GM13977 (cell line): ENCODE measurements around the gene IFI27.

Experiments
- DNase-seq: peaks from one replicate; pipeline ENCODE4 v3.0.0; 2012; ENCODE audit warnings: low spot score
- CTCF ChIP-seq: IDR thresholded peaks from 2 replicates; pipeline ENCODE4 v1.5.1; 2012; ENCODE audit warnings: mild to moderate bottlenecking, control low read depth; ENCODE audit not compliant: insufficient read depth; ENCODE audit errors: extremely low read depth, missing control alignments
- in situ Hi-C: fragments of 300-500 bp; cut with MboI; formaldehyde crosslinking; loops from one replicate; pipeline ENCODE4 v1.12.0; 2022; ENCODE audit warnings: low sequenced_read_pairs, low pct_unique_long_range_greater_than_20kb, mixed read lengths, inconsistent platforms; ENCODE audit not compliant: unreplicated experiment

IFI27 gene

GRCh38 chr14:94138251-94138650 is 27.7 kb downstream of the IFI27 start:
- DNase-seq, result no peak
- in situ Hi-C loops, result loop anchor here (25.0 kb wide), 1 partner anchor 101 kb away; the partner anchor contains the start of gene OTUB2
- no peak for TF ChIP-seq CTCF

- no peak for TF ChIP-seq CTCF
- in situ Hi-C loops, result loop anchor here (25.0 kb wide), 1 partner anchor 102 kb away; the partner anchor contains the start of gene OTUB2
- no peak for DNase-seq
Observed at GRCh38 chr14:94139006-94139405, 28.5 kb downstream of the IFI27 start.

GRCh38 chr14:94139421-94139820 is 28.9 kb downstream of the IFI27 start:
- in situ Hi-C loops, result loop anchor here (25.0 kb wide), 1 partner anchor 102 kb away; the partner anchor contains the start of gene OTUB2
- no peak for DNase-seq
- TF ChIP-seq CTCF, result no peak

- in situ Hi-C loops, result loop anchor here (25.0 kb wide), 1 partner anchor 105 kb away; the partner anchor contains the start of gene OTUB2
- DNase-seq, result no peak
- no peak for TF ChIP-seq CTCF
Observed at GRCh38 chr14:94142247-94142646, 31.7 kb downstream of the IFI27 start.

GRCh38 chr14:94142836-94143235 is 32.3 kb downstream of the IFI27 start:
- no peak for DNase-seq
- TF ChIP-seq CTCF, result no peak
- in situ Hi-C loops, result loop anchor here (25.0 kb wide), 1 partner anchor 106 kb away; the partner anchor contains the start of gene OTUB2

GRCh38 chr14:94143239-94143638 is 32.7 kb downstream of the IFI27 start:
- TF ChIP-seq CTCF, result peak; percentile 20
- DNase-seq, result no peak
- in situ Hi-C loops, result loop anchor here (25.0 kb wide), 1 partner anchor 106 kb away; the partner anchor contains the start of gene OTUB2
